Heart left ventricle (tissue), 13 donors: ENCODE results near the gene MED4.

Source experiments
- POLR2A ChIP-seq, 2 donors: fragments of 450-650 bp; IDR thresholded peaks; one replicate each; pipeline ENCODE4 v1.6.1; 2017; ENCODE audit warnings: antibody characterized with exemption in 2 of 2, mild to moderate bottlenecking in 2 of 2, moderate library complexity in 2 of 2
- TF ChIP-seq, protein P1 (sequence below), 12 donors: fragments of 200-600 bp; sonication (generic) in 4 of 12; IDR thresholded peaks; one replicate each; pipeline versions ENCODE4 v1.5.0 to v1.8.0; 2018 to 2022; ENCODE audit warnings: antibody characterized with exemption in 12 of 12, mild to moderate bottlenecking in 5 of 12
- donor health status: ischemic (EF 13 %, LVEDD 7.1; RV severe dilation, severe dysfunction).
- donor health status: DM: no; HTN: yes; CAD: no.
- donor health status: DM: no; HTN: no; CAD: no.
- donor health status: ischemic (EF 25% LVEDD 6.9; RV normal size, moderate dysfunction).
- donor health status: ischemic (EF 25% LVEDD 5.7; RV mildly dilated, moderate dysfunction).
- donor health status: ischemic (EF 35%, LVEDD 5.7; RV mildly dilated, moderate dysfunction).
- donor health status: nonischemic (EF 11% LVEDD 7.7; RV severe dilation, severe dysfunction).
- donor health status: DM: yes; HTN: yes; CAD: no.
- donor health status: PGD.
- donor health status: ischemic (EF 29% LVEDD 5.4; RV normal size, mild dysfunction).
- donor health status: nonischemic (EF 23%, LVEDD 6.1; RV moderate dilation, normal function).

DNA sequence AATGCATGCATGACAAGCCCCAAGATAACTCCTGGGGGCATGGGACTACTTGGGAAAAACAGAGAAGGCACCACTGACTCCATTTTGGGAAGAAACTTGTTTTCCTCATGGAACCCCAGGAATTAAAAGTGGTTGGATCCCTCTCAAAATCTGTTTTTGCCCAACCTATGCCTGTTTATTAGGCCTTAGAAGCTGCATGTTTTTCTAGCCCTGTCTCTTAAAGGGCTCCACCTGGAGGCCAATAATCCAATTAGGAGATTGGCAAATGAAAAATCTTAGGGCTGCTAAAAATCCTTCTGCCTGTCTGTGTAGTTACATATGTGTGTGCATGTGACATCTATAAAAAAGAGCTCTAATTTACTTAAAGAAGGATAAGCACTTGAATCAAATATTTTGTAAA lies 26.9 kb downstream of the MED4 start:
- TF ChIP-seq, protein P1, sequence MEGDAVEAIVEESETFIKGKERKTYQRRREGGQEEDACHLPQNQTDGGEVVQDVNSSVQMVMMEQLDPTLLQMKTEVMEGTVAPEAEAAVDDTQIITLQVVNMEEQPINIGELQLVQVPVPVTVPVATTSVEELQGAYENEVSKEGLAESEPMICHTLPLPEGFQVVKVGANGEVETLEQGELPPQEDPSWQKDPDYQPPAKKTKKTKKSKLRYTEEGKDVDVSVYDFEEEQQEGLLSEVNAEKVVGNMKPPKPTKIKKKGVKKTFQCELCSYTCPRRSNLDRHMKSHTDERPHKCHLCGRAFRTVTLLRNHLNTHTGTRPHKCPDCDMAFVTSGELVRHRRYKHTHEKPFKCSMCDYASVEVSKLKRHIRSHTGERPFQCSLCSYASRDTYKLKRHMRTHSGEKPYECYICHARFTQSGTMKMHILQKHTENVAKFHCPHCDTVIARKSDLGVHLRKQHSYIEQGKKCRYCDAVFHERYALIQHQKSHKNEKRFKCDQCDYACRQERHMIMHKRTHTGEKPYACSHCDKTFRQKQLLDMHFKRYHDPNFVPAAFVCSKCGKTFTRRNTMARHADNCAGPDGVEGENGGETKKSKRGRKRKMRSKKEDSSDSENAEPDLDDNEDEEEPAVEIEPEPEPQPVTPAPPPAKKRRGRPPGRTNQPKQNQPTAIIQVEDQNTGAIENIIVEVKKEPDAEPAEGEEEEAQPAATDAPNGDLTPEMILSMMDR (IDR thresholded peaks at IDR 0.05), result no peak
- no peak for TF ChIP-seq POLR2A (IDR thresholded peaks at IDR 0.05)
